ENCODE results near the gene KLHL3.

KLHL3 gene

GRCh38 chr5:137743031-137743640, 7.2 kb upstream of the KLHL3 start:
- peak; percentile 64 to 75 for DNase-seq

DNA sequence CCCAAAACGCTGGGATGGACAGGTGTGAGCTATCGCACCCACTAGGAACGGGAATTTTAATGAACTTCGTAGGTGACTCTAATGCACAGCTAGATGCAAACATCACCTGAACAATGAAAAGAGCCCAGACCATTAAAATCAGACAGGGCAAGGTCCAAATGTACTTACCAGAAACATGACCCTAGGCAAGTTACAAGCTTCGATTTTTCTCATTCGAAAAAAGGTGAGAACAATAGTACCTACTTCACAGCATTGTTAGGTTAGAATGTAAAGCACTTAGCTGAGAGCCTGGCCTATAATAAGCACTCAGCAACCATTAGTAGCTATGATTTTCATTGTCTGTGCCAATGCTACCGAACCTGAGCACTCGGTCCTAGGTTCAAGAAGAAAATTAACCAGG, 5.8 kb upstream of the KLHL3 start:
- DNase-seq = no peak

GRCh38 chr5:137739737-137740136, 3.8 kb upstream of the KLHL3 start:
- DNase-seq = no peak

- DNase-seq = no peak
Measured at GRCh38 chr5:137738947-137739346, 3.1 kb upstream of the KLHL3 start.

- peak in 1 of 2 donors; percentile 46 for DNase-seq
Measured at GRCh38 chr5:137737349-137738131, 1.7 kb upstream of the KLHL3 start.

DNA sequence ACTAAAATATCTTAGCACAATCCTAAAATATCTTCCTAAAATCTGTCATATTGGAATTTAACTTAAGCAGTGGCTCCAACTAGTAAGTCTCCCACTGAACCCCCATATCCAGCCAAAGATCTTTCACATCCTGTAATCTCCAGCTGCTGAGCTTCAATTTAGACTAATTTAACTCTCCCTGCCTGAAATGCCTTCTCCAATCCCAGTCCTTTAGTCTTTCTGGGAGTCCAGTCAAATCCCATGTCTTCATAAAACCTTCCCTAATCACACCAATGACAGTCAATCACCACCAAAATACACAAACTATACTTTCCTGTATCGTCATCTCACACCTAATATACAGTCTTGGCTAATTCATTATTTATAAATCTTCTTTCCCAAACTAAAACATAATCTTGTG, 607 bp upstream of the KLHL3 start:
- DNase-seq = no peak

DNA sequence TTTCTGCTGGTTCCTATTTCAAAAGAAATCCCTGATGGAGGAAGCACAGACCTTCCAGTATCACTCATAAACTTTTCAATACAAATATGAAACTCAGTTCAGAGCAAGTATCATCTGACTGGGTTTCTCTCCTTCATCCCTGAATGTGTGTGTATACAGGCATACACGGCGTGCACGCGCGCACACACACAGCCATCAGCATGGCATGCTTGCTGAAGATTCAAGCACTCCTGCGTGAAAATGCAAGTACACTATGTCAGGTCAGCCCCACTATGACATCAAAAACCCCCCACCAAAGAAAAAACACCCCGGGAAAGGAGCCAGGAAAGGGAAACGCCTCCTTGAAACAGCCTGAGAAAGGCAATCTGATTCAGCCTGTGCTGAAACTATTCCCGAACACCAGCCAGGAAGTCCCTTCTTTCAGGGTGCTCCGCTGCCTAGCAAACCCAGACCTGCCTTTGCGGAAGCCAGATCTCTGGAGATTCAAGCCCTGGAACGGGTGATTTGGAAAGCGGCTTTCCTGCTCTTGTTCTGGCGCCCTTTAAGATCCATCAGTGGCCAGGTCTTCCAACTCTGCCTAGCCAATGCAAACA, 831 bp downstream of the KLHL3 start:
- peak in 1 of 2 donors; percentile 12 for DNase-seq

- no peak for DNase-seq
Measured at GRCh38 chr5:137734331-137734730, 1.6 kb downstream of the KLHL3 start.

- DNase-seq = no peak
Measured at GRCh38 chr5:137733922-137734321, 2.0 kb downstream of the KLHL3 start.

DNA sequence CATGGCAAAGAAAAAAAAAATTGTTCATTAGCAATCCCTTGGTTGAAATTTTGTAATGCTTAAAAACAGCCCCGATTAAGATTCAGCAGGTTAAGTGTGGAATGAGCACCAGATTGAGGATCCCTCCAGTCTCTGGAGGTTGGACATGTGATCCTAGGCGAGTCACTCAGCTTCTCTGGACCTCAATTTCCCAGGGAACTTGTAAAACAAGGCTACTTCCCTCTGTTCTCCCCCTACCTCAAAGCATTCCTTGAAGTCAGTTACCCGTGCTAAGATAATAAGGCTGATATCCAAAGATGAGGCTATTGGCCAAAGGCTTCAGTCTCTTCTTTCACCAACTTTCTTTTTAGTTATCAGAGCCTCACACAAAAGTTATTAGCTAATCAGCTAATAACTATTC, 2.9 kb downstream of the KLHL3 start:
- no peak for DNase-seq

- no peak for DNase-seq
Measured at GRCh38 chr5:137731176-137731575, 4.7 kb downstream of the KLHL3 start.

GRCh38 chr5:137730336-137730735, 5.6 kb downstream of the KLHL3 start:
- DNase-seq = no peak

DNA sequence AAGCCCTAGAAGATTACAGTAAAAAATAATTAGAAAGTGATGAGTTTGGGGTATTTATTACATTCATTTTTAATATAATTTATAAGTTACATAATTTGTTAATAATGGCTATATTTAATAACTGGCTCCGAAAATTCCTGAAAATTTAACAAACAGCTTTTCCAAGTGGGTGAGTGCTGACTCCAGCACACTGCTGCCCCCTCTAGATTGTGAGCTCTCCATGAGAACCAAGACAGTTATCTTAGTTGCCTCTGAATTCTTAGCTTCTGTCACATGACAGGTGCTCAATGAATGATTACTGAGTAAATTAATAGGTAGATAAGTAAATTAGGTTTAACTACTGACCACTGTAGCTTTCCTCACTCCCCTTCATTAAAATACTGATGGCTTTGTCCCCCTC, 7.8 kb downstream of the KLHL3 start:
- DNase-seq = no peak

DNA sequence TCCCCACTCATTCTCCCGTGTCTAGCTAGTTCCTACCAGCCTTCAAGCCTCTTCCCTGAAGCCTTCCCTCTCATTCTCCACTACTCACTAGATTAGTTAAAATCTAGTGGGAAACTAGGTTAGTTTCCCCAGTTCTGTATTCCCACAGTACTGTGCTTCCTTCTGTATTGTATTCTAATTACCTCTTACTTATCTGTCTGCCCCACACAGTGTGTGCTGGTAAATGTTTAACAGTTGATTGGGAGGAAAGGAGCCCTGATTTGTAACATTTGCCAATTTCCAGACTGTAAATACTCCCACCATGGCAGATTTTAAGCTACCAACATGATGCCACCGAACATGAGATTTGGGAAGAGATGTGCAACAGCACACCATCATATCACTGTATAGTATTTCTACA, 8.3 kb downstream of the KLHL3 start:
- no peak for DNase-seq

DNA sequence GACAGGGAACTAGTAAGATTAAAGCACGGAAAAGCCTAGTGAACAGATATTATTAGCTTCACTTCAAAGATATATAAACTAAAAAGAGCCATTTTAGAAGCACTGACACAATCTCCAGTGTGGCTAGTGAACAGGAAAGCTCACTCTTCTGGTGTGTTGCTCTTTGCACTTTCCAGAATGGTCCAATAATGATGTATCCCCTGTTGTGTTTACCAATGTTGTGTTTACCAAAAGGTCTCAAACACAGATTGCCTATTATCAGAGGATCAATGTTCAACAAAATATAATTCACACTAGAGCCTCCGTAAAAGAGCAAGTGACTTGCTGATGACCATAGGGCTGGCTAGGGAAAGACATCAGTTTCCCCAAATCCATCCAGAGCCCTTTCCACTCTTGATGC, 11.6 kb downstream of the KLHL3 start:
- no peak for DNase-seq

- DNase-seq = no peak
Measured at GRCh38 chr5:137718611-137719010, 17.3 kb downstream of the KLHL3 start.

- DNase-seq = no peak
Measured at GRCh38 chr5:137716337-137716736, 19.6 kb downstream of the KLHL3 start.

- DNase-seq = no peak
Measured at GRCh38 chr5:137715456-137715855, 20.4 kb downstream of the KLHL3 start.

GRCh38 chr5:137714946-137715345, 20.9 kb downstream of the KLHL3 start:
- no peak for DNase-seq

GRCh38 chr5:137714494-137714893, 21.4 kb downstream of the KLHL3 start:
- no peak for DNase-seq

DNA sequence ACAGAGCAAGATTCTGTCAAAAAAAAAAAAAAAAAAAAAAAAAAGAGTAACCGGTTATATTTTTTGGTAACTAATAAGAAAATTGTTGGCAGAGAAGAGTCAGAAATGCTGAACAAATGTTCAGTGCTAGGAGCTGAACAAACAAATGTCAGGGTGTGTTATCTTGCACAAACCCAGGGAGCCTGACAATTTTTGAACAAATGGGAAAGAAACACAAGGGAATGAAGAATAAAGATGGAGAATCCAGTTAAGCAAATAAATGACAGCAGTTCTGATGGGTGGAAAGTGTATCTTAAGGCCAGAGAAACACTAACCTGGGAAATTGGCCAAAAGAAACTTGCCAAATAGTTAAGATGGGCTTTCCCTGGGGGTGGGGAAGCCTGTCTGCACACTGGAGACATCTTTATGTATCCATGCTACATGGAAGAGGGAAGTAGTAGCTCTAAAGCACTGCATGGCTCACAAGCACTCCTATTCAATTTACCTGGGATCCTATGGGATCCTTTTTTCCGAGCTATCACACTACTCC, 23.7 kb downstream of the KLHL3 start:
- DNase-seq = no peak

DNA sequence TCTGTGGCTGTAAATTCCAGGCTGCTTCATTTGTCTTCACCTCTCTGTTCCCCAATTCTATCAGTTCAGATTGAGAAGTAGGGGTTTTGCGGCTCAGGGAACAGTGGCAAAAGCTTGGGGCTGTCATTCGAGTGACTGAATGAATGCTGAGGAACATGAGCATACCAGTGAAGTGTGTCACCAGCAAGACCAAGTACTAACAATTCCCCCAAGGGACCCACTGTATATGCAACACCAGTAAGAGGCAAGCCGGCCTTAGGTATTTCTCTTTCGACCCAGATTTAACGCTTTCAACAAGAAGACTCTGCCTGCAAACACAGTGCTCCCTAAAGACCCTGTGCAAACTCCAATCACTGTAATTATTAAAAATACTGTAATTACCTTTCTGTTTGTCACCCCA, 25.8 kb downstream of the KLHL3 start:
- no peak for DNase-seq

DNA sequence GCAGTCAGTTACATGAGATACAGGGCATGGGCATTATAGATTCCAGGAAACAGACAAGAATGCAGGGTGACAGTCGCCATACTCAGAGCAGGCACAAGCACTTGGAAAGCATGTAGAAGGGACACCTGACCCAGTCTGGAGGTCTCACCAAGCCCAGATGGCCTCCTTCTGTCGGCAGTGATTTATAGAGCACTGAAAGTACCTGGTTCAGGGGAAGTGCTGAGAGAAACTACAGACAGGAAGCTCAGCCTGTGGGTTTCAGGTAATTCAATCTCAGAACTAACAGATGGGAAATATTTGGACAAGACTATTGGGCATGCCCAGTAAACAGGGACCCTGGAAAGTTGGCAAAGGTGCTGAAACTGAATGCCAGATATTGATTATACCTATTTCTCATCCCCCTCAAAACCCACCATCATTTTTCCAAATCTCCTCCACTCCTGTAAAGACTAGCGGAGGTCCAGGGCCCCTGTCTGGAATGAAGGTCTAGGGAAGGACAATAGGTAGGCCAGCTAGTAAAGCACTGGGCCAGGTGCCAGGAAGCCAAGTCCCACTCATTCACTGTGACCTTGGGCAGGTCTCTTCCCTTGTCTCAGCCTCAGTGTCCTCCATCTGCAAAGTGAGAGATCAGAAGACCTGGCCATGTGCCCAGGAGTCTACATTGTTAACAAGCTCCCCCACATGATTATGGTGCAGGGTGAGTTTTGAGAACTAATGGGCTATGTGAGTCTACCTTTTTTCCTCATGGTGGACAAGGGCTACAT, 26.9 kb downstream of the KLHL3 start:
- no peak for DNase-seq

Data from CD4-positive, alpha-beta T cell treated with Interleukin-4 for 1 hour (primary cell).